GM18520 (cell line): Measurements from ENCODE around the gene MYO5B.

ENCODE experiments used
- ATAC-seq: cut with Tn5 transposase; IDR thresholded peaks from one replicate; pipeline ENCODE4 v1.9.1; 2021; ENCODE audit not compliant: unreplicated experiment

Gene MYO5B

DNA sequence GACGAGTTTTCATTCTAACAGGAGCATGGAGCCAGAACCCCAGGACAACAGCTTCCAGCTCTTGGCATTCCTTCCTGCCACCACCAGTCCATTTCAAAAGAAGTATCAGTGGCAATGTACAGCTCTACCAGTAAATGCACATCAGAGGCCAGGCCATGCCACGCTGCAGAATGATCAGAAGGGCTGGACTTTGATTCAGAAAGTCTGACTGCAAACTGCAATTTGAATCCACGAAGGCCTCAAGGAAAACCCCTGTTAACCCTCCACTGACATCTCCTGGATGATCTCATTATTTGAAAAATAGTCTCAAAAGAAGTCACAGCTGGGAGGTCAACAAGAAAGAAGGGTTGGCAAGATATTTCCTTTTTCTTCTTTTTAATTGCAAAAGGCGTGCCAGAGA is 119.2 kb downstream of the MYO5B start:
- no peak for ATAC-seq

DNA sequence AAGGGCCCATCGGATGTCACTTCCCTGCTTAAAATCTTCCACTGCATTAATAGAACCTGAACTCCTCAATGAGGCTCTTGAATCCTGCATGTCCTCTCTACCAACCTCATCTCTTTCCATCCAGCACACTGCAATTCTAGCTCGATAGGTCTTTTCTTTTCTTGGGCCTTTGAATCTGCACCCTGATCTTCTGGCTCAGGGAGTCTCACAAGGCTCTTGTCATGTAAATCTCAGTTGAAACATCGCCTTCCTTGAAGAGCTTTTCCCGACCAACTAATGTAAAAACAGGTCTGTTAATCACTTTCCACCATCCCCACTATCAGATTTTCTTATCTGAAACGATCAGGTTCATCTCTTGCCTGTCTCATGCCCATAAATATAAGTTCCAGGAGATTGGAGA is 120.5 kb downstream of the MYO5B start:
- no peak for ATAC-seq

DNA sequence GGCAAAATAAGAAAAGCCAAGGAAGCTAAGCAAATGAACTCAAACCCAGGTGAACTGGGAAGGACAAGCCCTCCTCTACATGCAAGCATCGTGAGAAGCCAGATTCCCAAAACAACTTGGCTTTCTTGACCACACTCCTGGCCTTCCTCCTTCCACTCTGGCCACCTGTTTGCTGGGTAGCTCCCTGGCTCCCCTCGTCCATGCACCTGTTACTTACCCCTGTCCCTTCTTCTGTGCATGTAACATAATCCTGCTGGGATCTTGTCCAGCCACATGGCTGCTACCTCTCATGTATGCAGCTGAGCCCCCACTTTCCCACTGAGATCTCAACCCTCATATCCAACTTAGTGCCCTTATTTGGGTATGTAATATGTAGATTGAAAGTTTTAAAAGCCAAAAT is 121.6 kb downstream of the MYO5B start:
- no peak for ATAC-seq

DNA sequence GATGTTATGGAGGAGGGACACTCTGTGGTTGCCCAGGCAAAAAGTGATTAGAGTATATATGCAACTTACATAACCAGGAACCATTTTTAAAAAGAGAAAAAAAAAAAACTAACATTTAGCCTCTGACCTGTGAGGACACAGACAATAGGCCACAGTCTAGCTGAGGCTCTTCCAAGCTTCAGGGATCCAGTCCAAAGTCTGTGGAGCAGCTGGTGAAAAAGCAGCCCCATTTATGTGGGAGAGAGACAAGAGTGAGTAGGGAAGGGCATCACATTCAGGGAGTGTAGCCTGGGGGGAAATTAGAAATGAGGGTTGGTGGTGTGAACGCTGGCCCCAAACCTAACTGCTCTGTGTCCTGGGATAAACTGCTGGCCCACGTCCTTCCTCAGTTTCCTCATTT is 122.8 kb downstream of the MYO5B start:
- ATAC-seq = no peak

DNA sequence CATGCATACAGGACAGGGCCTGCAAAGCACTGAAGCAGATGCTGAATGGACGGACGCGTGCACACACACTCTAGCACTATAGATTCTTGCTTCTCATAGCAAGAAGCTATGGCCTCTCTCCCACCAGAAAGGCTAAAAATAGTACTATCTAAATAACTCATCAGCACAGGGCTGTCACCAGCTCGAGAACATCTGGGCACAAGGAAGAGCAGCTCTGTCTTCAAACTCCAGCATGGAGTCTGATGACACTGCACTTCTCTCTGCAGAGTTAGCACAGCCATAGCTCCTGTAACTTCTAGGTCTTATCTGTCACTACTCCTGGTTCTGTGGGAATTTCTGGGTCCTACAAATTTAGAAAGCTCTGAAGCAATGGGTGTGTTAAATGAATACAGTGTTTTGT is 123.5 kb downstream of the MYO5B start:
- no peak for ATAC-seq

DNA sequence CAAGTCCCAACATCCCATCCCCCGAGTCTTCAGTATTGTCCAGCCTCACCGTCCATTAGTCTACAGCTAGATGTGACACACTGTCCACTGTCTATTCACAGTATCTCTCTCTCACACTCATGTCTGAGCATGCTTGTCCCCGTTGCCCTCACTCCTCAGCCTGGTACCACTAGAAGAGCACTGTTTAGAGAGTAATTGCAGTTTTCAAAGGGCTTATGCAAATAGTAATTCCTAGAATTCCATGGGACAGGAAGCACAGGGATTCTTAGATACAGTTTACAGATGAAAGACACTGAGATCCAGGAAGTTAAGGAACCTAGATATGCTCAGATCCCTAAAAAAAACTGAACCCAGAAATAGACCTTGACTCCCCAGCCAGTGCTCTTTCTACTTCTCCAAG is 125.5 kb downstream of the MYO5B start:
- ATAC-seq = no peak

DNA sequence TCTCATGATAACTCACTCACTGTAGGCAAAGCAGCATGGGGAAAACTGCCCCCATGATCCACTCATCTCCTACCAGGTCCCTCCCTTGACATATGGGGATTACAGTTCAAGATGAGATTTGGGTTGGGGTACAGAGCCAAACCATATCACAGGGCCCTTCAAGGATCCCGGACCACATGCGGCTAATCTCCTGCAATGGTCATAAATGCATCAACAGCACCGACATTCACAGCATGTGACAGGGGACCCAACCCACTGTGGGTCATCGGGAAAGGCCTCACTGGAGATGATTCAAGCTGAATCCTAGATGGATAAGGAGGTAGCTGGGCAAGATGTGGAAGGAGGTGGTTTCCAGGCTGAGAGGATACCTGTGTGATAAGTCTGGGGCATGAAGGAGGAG is 129.4 kb downstream of the MYO5B start:
- no peak for ATAC-seq

DNA sequence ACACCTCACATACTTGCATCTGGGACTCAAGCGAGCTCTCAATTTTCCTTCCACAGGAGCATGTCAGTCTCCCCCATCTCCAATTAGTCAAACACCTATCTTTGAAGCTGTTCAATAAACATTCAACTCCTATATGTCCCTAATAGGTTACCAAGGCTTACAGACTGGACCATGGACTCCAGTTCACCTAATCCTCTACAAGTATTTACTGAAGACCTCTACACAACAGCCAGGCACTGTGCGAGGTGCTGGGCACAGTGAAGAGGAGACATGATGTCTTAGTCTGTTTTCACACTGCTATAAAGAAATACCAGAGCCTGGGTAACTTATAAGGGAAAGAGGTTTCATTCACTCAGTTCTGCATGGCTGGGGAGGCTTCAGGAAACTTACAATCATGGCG is 129.9 kb downstream of the MYO5B start:
- no peak for ATAC-seq

DNA sequence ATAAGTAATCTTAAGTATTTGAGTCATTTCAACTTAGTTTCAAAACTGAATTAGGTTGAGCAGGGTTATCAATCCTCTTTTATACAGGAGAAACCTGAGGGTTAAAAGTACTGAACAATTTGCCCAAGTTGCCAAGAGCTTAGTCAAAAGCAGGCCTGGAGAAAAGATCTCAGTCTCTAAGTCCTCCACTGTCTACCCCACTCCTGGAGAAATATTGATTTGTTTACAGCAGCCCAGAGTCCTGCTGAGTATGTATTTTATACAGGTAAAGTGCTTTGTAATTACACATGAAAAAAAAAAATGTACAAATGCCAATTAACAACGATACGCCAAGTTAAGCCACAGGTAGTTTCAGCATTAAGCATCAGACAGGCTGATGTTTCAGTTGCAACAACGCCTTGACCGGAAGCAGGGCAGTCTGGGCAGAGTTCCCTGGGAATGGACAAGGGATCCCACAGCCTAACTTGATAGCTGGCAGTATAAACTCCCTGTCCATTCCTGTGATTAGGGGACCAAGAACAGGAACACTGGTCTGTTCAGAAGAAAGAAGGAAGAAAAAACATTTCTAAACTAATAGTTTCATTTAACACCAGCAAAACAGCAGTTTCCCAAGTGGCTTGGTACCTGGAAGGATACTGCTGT is 132.9 kb downstream of the MYO5B start:
- no peak for ATAC-seq

DNA sequence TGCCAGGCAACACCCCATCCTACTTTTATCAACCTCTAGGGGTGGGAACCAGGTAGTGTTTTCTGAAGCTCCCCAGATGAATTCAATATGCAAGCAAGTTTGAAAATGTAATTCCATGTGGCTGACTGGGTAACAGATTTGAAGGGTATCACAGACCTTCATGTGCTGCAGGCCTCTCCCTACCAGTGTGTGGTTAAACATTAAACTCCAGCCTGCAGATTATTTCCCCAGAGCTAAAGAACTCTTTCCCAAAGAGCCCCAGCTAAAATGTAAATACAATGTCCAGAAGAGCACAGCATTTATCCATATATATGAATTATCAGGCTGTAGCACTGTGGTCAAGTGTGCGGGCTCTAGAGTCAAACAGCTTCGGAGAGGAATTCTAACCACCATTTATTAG is 134.1 kb downstream of the MYO5B start:
- ATAC-seq = no peak

DNA sequence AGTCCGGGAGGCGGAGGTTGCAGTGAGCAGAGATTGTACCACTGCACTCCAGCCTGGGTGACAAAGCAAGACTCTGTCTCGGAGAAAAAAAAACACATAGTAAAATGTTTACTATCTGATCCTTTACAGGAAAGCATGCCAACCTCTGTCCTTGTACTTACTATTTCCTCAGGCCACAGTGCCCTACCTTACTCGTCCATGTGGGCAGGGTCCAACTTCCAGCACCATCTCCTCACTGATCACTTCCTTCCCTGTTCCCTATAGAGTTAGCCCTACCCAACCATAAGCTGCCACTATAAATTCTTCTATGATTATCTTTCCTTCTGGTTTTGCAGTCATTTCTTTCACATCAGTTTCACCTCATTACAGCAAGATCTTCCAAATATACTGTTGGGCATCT is 136.2 kb downstream of the MYO5B start:
- no peak for ATAC-seq

DNA sequence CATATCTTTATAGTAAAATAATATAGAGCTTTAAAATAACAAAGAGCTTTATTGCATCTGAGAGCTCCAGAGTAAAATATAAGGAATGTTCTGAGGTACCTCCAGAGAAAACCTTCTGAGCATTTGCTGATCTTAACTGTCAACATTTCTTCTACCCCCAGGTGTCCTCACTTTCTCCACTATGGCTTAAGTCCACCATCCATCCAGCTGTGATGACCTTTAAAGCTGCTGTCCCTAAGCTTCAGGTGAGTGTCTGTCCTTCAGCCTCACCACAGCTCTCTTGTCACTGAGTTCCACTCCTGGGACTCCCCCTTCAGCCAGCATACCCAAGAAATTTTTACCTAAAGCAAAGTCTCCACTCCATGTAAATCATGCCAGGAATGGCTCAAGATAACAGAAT is 137.9 kb downstream of the MYO5B start:
- ATAC-seq = no peak

DNA sequence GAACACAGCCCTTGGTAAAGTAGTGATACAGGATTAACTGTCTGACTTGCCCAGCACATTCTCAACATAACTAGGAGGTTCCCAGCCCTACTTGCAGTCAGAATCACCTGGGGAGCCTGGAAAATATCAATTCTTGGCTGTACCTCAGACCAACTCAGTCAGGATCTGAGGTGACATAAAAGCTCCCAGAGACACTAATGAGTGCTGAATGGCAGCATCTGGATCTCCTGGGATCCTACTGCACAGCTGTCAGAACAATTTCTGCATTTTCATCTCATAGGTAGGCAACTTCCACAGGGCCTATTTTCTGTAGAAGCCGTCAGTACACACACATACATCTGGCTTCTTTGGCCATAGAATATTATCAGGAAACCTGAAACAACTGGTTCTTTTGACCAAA is 138.8 kb downstream of the MYO5B start:
- no peak for ATAC-seq

DNA sequence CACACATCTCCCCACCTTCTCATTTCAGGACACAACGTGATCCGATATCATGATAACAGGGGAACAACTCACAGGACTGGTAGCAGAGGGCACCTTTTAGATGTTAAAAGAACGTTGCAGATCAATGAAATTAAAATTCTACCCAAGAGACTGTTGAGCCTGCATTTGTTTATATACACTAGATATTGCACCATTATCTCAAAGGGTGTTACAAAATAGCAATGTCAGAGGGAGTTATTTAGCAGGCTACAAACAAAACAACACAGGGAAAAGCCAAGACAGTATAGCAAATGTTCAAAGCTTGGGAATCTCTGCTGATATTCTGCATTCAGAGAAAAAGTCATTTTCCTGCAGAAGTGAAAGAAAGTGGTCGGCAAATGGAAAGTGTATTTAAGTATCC is 139.5 kb downstream of the MYO5B start:
- no peak for ATAC-seq

DNA sequence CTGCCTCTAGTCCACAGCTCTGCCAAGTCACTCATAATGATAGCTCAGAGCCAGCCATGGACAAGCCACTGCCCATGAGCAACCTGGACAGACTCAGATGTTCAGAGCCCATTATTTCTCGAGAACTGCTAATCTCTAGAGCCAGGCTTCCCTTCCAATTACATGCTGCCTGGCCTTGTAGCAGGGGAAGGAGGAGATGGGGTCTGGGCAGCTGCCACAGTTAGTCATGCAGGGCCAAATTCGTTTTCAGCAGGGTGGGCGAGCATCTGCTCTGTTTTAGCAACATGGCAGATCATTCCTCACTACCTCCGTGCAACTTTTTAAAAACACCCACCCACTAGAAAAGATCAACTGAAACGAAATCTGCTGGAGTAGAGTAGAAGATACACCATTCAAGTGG is 141.8 kb downstream of the MYO5B start:
- ATAC-seq = no peak

DNA sequence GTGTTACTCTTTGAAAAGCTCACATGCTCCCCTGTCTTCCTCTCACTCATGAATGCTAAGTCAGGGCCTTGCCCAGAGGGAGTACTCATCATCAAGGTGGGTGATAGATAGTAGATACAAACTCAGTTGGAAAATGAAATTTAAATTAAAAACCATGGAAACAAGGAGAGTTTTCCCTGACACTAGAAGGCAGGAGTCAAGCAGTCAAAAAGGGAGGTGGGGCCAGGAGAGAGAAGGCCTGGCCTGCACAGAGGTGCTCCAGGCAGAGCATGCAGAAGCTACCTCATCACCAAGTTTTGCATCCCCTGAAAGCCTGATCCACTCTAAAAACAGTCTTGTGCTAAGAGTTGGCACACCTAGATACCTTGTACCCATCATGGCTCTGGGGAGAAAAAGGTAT is 143.7 kb downstream of the MYO5B start:
- ATAC-seq = no peak

DNA sequence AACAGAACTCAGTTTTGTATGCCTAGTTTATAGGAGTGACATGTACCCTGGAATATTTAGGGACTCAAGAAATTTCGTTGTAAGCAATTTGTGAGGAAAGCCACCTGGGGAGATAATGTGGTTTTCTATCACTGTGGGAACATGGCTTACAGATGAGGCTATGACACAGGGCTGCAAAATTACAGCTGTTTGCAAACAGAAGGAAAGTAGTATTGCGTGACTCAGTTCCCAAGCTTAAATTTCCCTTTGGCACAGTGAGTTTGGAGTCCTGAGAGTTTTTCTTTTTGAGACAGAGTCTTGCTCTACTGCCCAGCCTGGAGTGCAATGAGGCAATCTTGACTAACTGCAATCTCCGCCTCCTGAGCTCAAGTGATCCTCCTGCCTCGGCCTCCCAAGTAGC is 149.8 kb downstream of the MYO5B start:
- no peak for ATAC-seq

DNA sequence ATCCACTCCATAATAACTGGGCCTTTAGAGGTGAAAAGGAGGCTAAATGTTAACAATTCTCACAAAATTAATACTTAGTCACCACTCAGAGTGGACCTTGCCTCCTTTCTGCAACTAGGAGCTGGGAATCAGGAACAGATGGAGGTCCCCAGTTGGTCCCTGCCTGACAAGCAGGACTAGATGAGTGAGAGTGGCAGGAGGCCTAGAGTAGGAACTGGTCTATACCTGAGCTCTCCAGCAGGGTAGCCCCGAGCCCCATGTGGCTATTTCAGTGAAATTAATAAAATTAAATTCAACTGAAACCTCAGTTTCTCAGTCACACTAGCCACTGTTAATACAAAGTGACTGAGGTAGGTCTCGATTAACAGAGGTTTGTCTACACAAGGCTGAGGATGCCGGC is 150.5 kb downstream of the MYO5B start:
- ATAC-seq = no peak

DNA sequence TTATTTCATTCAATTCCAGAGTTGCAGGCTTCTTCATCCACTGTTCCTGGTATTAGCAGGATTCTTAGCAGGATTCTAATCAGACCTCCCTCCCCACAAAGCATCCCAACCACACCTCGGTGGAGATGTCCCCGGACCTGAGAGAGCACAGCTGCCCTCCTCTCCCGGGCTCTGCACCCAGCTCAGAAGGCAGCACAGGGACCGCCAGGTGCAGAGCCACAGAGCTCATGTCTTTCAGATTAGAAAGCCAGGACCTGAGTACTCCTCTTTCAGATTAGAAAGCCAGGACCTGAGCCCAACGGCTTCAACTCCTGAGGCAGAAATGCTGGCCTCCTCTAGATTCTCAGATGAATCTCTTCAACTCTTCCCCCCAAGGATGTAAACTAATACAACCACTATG is 152.3 kb downstream of the MYO5B start:
- no peak for ATAC-seq

DNA sequence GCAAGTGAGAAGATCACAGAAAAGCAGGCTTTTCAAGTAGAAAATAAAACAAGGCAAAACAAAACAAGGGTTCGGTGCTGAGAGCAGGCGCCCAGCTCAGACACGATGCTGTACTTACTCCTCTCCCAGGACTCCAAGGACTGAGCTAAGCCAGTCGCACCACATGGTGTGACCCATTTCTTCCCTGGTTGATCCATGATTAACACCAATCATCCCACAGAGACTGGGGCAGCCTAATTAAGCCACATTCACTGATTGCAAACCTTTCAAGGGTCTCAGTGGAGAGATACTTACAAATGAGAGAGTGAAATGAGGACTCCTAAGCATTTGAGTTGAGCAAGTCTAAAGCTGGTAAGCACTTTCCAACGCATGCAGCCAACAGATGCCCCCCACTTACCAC is 155.2 kb downstream of the MYO5B start:
- ATAC-seq = no peak

DNA sequence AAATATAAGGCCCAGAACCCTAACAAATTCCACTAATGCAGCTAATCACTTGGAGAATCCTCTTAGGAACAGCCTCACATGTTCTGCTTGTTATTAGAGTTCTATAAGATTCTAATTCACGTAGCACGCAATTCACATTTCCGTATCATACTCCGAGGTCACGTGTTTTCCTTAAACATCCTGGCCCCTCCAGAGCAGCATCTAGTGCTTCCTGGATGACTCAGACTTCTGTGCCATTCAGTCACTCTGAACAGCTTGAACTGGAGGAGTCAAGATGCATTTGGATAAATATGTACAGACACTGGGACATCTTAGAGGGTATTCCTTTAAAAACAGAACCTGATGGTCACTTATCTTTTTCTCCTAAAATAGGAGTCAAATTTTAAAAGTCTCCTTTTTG is 156.5 kb downstream of the MYO5B start:
- ATAC-seq = no peak

DNA sequence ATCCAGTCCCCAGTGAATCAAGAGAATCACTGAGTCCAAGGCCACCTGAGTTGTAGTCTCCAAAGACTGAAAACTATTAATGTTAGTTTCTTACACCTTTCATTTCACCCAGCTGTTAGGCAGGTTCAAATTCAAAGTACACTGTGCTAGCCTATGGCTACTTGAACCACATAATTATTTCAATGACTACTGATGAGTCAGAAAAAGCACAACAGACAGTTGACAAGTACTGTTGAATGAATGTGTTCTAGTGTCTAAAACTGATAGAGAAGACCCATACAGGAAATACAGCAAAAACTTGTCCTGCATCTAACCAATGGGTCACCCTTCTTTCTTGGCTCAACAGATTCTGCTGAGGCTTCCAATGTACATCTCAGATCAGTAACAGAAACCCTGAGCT is 160.9 kb downstream of the MYO5B start:
- no peak for ATAC-seq

DNA sequence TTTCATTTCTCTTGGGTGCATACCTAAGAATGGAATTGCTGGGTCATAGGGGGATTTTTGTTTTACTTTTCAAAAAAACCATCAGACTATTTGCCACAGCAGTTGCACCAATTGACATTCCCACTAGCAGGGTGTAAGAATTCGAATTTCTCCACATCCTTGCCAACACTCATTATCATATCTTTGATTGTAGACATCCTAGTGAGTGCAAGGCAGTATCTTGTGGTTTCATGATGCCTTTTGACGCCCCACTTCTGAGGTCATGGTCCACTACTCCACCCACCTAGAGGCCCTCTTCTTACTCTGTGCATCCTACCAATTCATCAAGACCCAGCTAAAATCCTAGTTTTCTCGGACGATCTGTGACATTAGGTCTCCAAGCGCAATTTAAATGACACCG is 161.9 kb downstream of the MYO5B start:
- ATAC-seq = no peak

DNA sequence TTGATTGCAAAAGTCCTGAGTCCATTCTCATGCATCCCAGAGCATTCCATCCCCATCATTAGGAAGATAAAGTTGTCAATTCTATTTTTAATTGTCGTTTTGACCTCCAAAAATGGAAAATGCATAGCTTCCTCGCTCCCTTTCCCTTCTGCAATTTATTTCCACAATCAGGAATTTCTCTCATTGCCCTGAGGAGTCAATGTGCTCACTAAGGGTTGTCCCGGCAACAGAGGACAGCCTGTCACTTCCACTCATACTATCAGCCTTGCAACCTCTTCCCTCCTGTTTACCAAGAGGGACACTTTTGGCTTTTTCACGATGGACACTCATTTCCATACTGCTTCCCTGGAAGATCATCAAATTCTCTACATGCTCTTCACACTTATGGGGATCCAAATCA is 164.8 kb downstream of the MYO5B start:
- no peak for ATAC-seq
